Medulla oblongata (tissue), 1 donor: ENCODE results near the gene FRG1.
"Not testable (repeated sequence)": the region's sequence is repeated elsewhere in the genome, so short reads cannot be mapped to it uniquely, and the experiment has no call there.

Source experiments
- DNase-seq: peaks from one replicate; pipeline ENCODE4 v3.0.0-alpha.2; 2015; ENCODE audit errors: extremely low spot score

The FRG1 gene

DNA sequence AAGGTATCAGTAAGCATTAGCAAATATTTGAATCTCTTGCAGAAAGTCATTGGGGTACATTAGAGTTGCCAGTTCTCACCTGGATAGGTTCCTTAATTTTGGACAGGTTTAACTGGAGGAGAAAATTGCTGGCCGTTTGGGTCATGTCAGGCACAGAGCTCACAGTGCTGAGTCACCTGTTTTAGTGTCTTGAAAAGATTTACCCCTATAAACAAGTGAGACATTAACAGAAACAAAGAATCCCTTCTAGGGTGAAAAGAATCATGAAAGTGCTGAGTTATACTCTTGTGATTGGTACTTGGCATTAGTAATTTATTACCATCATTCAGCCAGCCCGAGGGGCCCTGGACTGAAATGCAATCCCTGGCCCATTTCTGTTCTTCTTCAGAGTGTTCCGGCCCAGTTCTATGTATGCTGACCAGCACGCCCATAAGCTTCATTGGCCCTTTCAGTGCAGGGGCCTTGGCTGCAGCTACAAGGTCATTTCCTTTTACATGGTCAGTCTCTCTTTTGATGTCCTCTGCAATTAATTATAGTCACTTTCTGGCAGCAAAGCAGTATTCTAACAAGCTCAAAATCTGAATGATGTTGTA lies 45.1 kb downstream of the FRG1 start:
- DNase-seq = not testable (repeated sequence)

GRCh38 chr4:189988877-189989431 lies 48.3 kb downstream of the FRG1 start:
- DNase-seq = no peak

- not testable (repeated sequence) for DNase-seq
These were observed 49.3 kb downstream of the FRG1 start for GRCh38 chr4:189989941-189990340.
